HG03342 (cell line): Measurements from ENCODE around the gene POLN.
"Not testable (repeated sequence)": the region's sequence is repeated elsewhere in the genome, so short reads cannot be mapped to it uniquely, and the experiment has no call there.

Source experiments
- ATAC-seq: cut with Tn5 transposase; IDR thresholded peaks from one replicate; pipeline ENCODE4 v1.9.1; 2021; ENCODE audit warnings: mild to moderate bottlenecking, moderate library complexity; ENCODE audit not compliant: unreplicated experiment

Gene POLN

DNA sequence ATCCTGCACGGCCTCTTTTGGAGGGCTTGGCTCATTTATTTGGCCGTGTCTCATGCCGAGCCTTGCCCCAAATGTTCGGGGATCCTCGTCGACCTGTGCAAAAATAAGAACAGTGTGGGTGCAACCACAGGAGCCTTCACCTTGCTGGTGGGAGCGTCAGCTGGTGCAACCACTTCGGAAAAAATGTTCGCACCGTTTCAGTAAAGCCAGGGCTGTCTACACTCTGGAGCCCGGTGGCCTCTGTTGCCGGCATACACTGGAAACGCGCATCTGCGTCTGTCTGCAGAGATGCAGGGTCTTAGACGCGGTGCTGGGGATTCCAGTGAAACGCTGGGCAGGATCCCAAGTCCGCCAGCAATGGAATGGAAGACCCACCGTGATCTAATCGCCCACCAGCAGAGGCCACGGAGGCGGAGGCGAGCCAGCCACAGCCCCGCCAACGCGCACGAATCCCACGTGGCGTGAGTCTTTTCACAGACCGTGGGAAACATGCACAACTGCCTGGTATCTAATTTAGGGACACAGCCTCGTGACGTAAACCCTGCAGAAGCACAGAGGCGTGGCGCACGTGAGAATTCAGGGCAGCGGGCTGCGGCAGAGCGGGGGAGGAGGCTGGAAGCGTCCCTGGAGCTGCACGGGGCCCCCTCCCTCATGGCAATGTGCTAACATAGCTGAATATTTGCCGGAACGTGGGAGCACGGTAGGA, 33.8 kb upstream of the POLN start:
- ATAC-seq, result no peak

DNA sequence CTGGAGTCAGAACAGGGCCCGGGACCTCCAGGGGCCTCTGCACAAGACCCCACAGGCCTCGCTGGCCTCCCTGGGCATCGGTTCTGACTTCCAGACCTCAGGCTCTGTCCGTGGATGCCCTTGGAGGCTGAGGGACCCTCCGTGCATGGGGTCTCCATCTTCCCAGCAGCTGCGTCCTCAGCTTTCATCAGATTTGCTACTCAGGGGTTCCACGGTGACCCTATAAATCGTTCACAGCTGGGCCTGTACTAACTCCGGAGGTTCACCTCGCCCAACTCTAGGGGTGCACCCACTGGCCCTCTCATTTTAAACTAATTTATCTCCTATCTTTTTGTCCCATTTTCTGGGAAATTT, 33.1 kb upstream of the POLN start:
- not testable (repeated sequence) for ATAC-seq

DNA sequence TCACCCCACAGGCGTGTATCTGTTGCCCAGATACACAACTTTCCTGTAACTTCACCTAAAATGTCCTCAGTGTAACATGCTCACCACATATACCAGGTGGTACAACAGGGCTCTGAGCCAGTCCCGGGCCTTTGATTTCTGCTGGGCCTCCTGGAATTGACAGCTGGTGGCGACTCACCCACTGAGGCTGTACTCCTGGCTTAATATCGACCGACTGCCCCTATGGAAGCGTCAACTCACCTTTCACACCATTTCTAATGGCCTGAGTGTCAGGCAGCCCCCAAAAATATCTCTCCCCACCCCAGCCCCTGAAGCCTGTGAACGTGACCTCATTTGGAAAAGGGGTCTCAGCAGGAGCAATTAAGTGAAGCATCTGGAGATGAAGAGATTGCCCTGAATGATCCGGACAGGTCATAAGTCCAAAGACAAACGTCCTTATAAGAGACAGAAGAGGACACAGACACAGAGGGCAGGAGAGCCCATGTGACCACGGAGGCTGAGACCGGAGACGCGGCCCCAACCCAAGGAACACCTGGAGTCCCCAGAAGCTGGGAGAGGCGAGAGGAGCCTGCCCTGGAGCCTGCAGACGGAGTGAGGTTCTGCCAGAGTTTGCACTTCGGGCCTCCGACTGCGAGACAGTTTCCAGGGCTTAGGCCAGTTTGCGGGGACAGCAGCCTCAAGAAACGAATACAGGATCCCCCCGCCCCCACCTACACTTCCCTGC, 32.6 kb upstream of the POLN start:
- ATAC-seq, result no peak

DNA sequence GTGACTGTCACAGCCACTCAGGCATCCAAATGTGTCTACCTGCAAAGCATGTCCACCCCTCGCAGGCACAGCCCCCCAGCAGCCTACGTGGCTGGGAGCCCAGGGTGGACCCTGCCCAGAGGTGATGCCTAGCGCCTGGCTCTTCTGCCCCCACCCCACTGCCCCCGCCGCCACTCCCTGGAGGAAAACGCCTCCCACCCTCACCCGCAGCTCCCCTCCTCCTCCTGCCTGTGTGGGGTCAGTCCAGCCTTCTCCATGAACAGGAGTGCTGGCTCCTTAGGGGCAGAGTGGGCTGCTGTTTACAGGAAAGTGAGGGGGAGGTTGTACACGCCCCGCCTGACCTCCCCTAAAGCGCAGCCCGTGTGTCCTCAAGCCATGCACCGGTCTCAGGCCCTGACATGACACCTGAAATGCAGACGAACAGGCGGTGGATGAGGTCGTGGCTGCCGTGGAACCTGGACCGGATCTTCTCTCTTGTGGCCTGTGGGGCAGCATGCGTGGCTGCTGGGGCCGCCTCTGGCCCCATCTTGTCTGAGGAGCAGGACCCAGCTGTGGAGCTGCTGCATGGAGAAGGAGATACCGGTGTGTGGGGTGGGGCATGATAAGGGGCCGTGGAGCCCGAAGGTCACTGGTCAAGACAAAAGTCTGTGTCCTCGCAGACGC, 31.9 kb upstream of the POLN start:
- no peak for ATAC-seq

DNA sequence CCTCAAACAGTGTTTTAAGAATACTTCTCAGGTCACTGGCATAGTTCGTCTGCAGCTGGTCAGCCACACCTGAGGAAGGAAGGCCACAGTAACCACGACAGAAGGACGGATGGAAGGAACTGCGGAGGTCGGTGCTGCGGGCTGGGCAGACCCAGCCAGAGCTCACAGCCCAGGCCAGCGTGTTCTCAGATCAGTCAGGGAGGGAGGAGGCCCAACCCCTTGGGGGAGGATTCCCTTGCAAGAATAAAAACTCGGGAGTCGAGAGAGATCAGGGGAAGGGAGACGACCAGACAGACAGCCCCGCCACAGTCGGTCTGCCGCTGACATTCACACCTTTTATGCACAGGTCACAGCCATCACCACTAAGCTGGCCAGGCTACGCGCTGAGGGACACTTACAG, 31.3 kb upstream of the POLN start:
- no peak for ATAC-seq

DNA sequence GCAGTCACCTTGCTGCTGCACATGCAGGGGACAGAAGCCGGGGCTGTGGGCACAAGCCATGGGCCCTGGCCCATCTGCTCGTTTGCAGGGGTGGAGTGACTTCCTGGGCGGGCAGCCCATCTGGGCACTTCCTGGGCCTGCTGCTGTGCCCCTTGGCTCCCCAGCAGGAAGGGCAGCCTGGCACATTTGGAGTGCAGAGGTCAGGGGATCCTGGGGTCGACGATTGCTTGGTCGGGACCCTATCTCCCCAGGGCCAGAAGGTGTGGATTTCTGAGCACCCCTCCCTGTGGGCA, 30.9 kb upstream of the POLN start:
- ATAC-seq, result no peak

DNA sequence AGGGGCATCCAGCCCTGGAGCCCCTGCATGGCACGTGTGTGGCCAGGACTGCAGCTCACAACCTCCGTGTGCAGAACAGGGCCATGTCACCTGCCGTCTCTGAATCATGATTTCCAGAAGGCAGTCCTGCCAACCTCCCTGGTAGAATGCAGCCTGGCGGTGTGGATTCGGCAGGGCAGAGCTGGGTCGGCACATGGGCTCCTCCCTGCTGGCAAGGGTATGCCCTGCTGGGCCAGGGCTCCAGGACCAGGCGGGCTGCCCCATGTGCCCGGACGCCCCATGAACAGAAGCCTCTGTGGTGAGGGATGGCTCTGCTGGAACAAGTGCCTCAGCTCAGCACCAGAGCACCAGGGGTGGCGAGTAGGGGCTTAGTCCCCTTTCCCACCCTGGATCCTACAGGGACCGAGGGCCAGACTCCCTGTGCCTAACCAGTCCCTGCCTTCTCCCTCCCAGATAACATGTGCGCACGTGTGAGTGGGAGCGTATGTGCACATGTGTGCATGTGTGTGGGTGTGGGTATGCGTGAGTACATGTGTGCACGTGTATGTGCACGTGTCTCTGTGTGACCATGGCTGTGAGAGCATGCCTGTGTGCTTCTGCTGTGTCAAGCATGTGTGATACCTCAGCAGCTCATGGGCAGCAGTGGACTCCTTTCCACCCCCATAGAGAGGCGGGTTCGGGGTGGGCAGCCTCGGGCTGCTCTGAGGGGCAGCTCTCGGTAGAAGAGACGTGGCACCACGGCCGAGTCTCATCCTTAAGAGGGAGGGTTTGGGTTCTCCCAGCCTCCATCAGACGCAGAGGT, 30.3 kb upstream of the POLN start:
- no peak for ATAC-seq

DNA sequence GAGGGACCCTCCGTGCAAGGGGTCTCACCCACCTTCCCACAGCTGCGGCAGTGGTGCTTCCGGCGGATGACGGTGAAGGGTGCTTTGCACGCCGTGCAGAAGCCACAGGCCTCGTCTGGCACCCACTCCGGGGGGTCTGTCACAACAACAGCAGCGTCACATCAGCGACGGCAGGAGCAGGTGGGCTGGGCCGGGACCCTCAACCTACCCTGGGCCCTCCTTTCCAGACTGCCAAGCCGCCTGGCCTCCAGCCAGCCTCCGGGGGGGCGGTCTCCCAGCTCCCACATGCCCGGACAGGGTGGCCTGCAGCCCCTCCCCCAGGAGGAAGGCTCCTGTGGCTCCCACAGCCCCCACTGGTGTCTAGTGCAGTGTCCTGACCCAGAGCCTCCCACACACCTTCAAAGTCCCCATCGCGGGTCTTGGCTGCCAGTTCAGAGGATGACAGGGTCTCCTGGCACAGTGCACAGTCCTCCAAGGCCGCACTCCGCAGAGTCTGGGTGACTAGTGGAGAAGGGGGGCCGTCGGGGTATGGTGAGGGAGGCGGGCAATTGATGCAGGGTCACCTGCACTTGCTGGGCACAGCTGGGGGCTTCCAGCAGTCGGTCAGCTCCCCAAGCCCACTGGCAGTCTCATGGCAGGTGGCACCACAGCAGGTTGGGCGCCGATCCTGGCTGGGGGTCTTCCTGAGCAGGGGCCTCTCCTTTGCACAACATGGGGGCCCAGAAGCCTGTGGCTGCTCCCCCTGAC, 29.5 kb upstream of the POLN start:
- ATAC-seq, result no peak

GRCh38 chr4:2270341-2271165, 28.6 kb upstream of the POLN start:
- ATAC-seq, result no peak

GRCh38 chr4:2269618-2270163, 27.8 kb upstream of the POLN start:
- no peak for ATAC-seq

DNA sequence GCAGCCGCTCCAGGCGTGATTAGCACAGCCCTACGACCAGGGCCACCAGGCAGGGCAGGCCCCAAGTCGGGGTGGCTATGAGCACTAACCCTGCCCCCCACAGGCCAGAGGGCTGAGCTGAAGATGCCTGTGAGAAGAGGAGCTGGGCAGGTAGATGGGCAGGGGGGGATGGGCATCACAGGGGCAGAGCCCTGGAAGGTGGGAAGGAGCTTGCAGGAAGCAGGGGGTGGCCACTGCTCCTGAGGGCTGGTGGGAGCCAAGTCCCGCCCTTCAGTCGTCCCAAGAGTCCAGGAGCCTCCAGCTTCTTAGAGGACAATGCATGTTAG, 27.2 kb upstream of the POLN start:
- no peak for ATAC-seq

GRCh38 chr4:2268357-2269205, 26.7 kb upstream of the POLN start:
- no peak for ATAC-seq

GRCh38 chr4:2267841-2268240, 25.9 kb upstream of the POLN start:
- no peak for ATAC-seq

GRCh38 chr4:2267320-2267811, 25.4 kb upstream of the POLN start:
- no peak for ATAC-seq

DNA sequence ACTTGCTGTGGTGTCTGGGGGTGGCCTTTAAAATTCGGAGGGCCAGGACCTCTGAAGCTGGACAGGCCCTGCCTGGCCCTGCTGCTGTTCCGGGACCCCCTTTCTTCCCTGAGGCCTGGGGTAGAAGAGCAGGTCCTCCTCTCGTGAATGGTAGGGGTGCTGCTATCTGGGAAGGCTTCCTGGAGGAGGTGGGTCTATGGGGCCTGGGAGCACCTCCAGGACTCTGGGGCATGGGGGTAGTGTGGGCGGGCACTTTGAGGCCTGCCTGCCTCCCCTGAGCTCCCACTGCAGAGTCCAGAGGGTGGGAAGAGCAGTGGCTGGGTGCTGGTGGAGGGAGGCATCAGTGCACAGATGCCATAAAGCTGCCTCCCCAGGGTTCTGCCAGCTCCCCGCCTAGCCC, 24.9 kb upstream of the POLN start:
- ATAC-seq, result no peak

DNA sequence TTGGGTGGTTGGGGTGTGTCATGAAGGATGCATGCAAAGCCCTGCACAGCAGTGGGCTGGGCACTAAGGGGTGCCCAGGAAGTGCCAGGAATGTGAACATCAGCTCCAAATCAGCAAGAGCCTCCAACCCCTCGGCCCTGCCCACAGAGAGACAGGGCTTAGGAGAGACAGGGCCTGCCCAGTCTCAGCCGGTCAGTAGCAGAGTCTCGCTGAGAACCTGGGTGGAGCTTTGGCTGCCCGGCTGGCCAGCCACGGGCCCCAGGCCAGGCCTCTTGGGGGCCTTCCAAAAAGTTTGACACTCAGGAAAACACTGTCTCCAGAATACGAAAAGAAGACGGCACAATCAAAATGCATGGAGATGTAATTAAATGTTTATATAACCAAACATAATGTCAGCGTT, 24.3 kb upstream of the POLN start:
- no peak for ATAC-seq

GRCh38 chr4:2265113-2266110, 23.5 kb upstream of the POLN start:
- ATAC-seq, result no peak
